ENCODE results near the gene CRYGN. TPM values are rescaled to one million over a fixed set of nuclear protein-coding genes. Genes with fewer than 3 reads are reported as not detected.

CRYGN gene
- total and polyA plus RNA-seq, 2 experiments from 2014 or later = 0.59 to 1.5 TPM

- Histone ChIP-seq H3K4me3 (no peak overlapping the region), H2AFZ (no peak overlapping the region), H3K4me2 (no peak overlapping the region), H3K4me1 (ENCODE audit: insufficient read depth) (peaks cover 3% of the 10 kb centered on the region; the same call in 1 of the 2 replicates), H4K20me1 (replicated peaks; ENCODE audit: insufficient read depth) (no peaks in the 10 kb centered on the region), H3K27me3 (ENCODE audit: insufficient read depth) (peaks cover 18% of the 10 kb centered on the region), H3K9me2 (ENCODE audit: insufficient read depth) (no peaks in the 10 kb centered on the region), H3K36me3 (ENCODE audit: insufficient read depth) (no peaks in the 10 kb centered on the region; the same call in 1 of the 2 replicates), H3K27ac (ENCODE audit: low read depth) (no peak overlapping the region), H3F3A (replicated peaks; ENCODE audit: low read depth) (peaks cover 9% of the 10 kb centered on the region; the same call in 1 of the 2 replicates), H3K79me2 (replicated peaks; ENCODE audit: insufficient read depth) (no peaks in the 10 kb centered on the region)
- TF ChIP-seq, protein P1, sequence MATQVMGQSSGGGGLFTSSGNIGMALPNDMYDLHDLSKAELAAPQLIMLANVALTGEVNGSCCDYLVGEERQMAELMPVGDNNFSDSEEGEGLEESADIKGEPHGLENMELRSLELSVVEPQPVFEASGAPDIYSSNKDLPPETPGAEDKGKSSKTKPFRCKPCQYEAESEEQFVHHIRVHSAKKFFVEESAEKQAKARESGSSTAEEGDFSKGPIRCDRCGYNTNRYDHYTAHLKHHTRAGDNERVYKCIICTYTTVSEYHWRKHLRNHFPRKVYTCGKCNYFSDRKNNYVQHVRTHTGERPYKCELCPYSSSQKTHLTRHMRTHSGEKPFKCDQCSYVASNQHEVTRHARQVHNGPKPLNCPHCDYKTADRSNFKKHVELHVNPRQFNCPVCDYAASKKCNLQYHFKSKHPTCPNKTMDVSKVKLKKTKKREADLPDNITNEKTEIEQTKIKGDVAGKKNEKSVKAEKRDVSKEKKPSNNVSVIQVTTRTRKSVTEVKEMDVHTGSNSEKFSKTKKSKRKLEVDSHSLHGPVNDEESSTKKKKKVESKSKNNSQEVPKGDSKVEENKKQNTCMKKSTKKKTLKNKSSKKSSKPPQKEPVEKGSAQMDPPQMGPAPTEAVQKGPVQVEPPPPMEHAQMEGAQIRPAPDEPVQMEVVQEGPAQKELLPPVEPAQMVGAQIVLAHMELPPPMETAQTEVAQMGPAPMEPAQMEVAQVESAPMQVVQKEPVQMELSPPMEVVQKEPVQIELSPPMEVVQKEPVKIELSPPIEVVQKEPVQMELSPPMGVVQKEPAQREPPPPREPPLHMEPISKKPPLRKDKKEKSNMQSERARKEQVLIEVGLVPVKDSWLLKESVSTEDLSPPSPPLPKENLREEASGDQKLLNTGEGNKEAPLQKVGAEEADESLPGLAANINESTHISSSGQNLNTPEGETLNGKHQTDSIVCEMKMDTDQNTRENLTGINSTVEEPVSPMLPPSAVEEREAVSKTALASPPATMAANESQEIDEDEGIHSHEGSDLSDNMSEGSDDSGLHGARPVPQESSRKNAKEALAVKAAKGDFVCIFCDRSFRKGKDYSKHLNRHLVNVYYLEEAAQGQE (IDR thresholded peaks at IDR 0.05; ENCODE audit: unreplicated experiment) = no peak
- TF ChIP-seq JUNB (IDR thresholded peaks at IDR 0.05; ENCODE audit: unreplicated experiment) = no peak
- peak; percentile 9; the same call in 2 of the 3 replicates for ATAC-seq
- DNase-seq (ENCODE audit: low spot score) = no peak
- Mint-ChIP-seq H3K36me3 (ENCODE audit: low read depth) (no peaks in the 10 kb centered on the region; the same call in 2 of the 3 replicates), H3K27ac (no peak overlapping the region), H3K9me3 (no peaks in the 10 kb centered on the region), H3K4me3 (no peak overlapping the region), H3K27me3 (ENCODE audit: insufficient read depth, low read depth, poor library complexity) (peaks cover 14% of the 10 kb centered on the region), H3K4me1 (peaks cover 15% of the 10 kb centered on the region)
Observed at GRCh38 chr7:151387161-151388006, 52.6 kb downstream of the CRYGN start.

DNA sequence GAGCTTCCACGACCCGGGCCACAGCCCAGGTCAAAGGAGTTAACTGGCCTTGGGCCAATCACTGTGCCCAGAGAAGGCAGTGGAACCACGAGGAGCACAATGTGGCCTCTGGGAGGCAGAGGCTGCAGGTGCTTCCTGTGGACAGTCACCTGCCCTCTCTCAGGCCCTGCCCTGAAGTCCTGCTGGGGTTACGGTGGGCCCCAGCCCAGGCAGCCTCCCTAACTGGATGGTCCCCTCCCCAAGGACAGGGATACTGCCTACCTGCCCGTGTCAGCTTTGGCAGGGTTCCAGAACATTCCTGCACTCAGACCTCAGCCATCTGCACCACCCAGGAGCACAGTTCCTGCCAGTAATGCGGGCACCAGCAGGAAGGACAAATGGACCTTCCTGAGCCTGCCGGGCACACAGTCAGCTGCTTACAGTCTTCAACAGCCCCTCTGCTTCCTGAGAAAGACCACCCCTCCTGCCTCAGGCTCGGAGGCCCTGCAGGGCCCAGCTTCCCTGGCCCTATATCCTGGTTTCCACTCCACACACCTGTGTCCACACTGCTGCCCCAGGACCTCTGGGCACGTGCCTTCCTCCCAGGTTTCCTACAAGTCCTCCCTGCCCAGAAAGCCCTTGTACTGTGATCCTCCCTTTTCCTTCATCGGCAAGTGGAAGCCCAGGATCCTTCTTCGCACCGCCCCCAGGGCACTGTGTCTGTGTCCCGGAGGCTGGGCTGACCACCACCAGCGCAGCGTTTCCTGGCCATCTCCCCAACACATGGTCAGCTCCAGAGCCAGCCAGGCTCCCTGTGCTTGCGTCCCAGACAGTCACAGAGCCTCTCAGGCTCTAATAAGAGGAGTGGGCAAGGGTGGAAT lies 53.4 kb downstream of the CRYGN start:
- Mint-ChIP-seq H3K27ac (no peak overlapping the region), H3K4me1 (peaks cover 18% of the 10 kb centered on the region), H3K4me3 (no peak overlapping the region), H3K36me3 (ENCODE audit: low read depth) (no peaks in the 10 kb centered on the region; the same call in 2 of the 3 replicates), H3K9me3 (no peaks in the 10 kb centered on the region), H3K27me3 (ENCODE audit: insufficient read depth, low read depth, poor library complexity) (peaks cover 18% of the 10 kb centered on the region)
- H2AFZ ChIP-seq = no peak overlapping the region
- H4K20me1 ChIP-seq (replicated peaks; ENCODE audit: insufficient read depth) = no peaks in the 10 kb centered on the region
- H3K36me3 ChIP-seq (ENCODE audit: insufficient read depth) = no peaks in the 10 kb centered on the region; the same call in 1 of the 2 replicates
- ATAC-seq = no peak
- H3K4me1 ChIP-seq (ENCODE audit: insufficient read depth) = peaks cover 8% of the 10 kb centered on the region; the same call in 1 of the 2 replicates
- no peak overlapping the region for H3K27ac ChIP-seq (ENCODE audit: low read depth)
- H3K27me3 ChIP-seq (ENCODE audit: insufficient read depth) = peaks cover 26% of the 10 kb centered on the region
- H3K79me2 ChIP-seq (replicated peaks; ENCODE audit: insufficient read depth) = no peaks in the 10 kb centered on the region
- no peak overlapping the region for H3K4me2 ChIP-seq
- peaks cover 9% of the 10 kb centered on the region; the same call in 1 of the 2 replicates for H3F3A ChIP-seq (replicated peaks; ENCODE audit: low read depth)
- DNase-seq (ENCODE audit: low spot score) = no peak
- no peaks in the 10 kb centered on the region for H3K9me2 ChIP-seq (ENCODE audit: insufficient read depth)
- no peak overlapping the region for H3K4me3 ChIP-seq
- TF ChIP-seq EZH2phosphoT487 (IDR thresholded peaks at IDR 0.05; ENCODE audit: unreplicated experiment) (no peak), EZH2 (IDR thresholded peaks at IDR 0.05; ENCODE audit: low read depth, unreplicated experiment) (no peak), ZNF462 (CRISPR knock-in tag; IDR thresholded peaks at IDR 0.05) (no peak), JUNB (IDR thresholded peaks at IDR 0.05; ENCODE audit: unreplicated experiment) (no peak), POLR2AphosphoS5 (IDR thresholded peaks at IDR 0.05; ENCODE audit: low read depth) (no peak)

Measured in GM23338 (cell line).